GM23338 (cell line): ENCODE results near the gene KLHDC8B.

Experiments
- EZH2 ChIP-seq: fragments of 200-600 bp; sonication (generic); IDR thresholded peaks from one replicate; pipeline ENCODE4 v1.8.0; 2017; ENCODE audit warnings: antibody characterized with exemption, mild to moderate bottlenecking, low read depth; ENCODE audit not compliant: unreplicated experiment
- EZH2phosphoT487 ChIP-seq: fragments of 200-600 bp; sonication (generic); IDR thresholded peaks from one replicate; pipeline ENCODE4 v1.8.1; 2018; ENCODE audit warnings: antibody characterized with exemption; ENCODE audit not compliant: unreplicated experiment
- POLR2AphosphoS5 ChIP-seq: IDR thresholded peaks from 2 replicates; pipeline ENCODE4 v1.6.1; 2016; ENCODE audit warnings: antibody characterized with exemption, low read depth
- TF ChIP-seq, protein P1 (sequence below), 2 experiments: fragments of 200-600 bp in 1 of 2; sonication (generic) in 1 of 2; conservative IDR thresholded peaks; 2 replicates each; pipeline versions ENCODE4 v1.5.1 to v1.6.1; 2016 to 2017; ENCODE audit warnings: antibody characterized with exemption in 2 of 2, low read depth in 2 of 2, mild to moderate bottlenecking in 2 of 2, moderate library complexity in 1 of 2
- TF ChIP-seq, protein P2 (sequence below): IDR thresholded peaks from one replicate; pipeline ENCODE4 v1.6.1; 2018; ENCODE audit warnings: antibody characterized with exemption; ENCODE audit not compliant: unreplicated experiment

DNA sequence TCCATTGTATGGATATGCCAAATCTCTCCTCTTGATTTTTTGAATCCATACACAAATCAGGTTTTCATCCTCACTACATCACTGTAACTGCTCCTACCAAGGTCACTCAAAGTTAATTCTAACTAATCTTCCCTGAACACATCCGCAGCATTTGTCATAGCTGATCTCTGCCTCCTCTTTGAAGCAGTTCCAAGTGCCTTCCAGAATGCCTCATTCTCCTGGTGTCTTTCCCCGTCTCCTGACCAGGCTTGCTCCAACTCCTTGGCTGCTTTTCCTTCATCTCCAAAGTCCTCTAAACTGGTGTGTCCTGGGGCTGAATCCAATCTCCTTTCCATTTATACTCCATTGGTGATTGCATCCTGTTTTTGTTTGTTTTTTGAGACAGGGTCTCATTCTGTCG, 26.8 kb downstream of the KLHDC8B start:
- TF ChIP-seq, protein P1, sequence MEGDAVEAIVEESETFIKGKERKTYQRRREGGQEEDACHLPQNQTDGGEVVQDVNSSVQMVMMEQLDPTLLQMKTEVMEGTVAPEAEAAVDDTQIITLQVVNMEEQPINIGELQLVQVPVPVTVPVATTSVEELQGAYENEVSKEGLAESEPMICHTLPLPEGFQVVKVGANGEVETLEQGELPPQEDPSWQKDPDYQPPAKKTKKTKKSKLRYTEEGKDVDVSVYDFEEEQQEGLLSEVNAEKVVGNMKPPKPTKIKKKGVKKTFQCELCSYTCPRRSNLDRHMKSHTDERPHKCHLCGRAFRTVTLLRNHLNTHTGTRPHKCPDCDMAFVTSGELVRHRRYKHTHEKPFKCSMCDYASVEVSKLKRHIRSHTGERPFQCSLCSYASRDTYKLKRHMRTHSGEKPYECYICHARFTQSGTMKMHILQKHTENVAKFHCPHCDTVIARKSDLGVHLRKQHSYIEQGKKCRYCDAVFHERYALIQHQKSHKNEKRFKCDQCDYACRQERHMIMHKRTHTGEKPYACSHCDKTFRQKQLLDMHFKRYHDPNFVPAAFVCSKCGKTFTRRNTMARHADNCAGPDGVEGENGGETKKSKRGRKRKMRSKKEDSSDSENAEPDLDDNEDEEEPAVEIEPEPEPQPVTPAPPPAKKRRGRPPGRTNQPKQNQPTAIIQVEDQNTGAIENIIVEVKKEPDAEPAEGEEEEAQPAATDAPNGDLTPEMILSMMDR (conservative IDR thresholded peaks at IDR 0.05; ENCODE audit: low read depth in 2 of 2) = no peak
- TF ChIP-seq EZH2 (no peak), POLR2AphosphoS5 (no peak), EZH2phosphoT487 (no peak)
- TF ChIP-seq, protein P2, sequence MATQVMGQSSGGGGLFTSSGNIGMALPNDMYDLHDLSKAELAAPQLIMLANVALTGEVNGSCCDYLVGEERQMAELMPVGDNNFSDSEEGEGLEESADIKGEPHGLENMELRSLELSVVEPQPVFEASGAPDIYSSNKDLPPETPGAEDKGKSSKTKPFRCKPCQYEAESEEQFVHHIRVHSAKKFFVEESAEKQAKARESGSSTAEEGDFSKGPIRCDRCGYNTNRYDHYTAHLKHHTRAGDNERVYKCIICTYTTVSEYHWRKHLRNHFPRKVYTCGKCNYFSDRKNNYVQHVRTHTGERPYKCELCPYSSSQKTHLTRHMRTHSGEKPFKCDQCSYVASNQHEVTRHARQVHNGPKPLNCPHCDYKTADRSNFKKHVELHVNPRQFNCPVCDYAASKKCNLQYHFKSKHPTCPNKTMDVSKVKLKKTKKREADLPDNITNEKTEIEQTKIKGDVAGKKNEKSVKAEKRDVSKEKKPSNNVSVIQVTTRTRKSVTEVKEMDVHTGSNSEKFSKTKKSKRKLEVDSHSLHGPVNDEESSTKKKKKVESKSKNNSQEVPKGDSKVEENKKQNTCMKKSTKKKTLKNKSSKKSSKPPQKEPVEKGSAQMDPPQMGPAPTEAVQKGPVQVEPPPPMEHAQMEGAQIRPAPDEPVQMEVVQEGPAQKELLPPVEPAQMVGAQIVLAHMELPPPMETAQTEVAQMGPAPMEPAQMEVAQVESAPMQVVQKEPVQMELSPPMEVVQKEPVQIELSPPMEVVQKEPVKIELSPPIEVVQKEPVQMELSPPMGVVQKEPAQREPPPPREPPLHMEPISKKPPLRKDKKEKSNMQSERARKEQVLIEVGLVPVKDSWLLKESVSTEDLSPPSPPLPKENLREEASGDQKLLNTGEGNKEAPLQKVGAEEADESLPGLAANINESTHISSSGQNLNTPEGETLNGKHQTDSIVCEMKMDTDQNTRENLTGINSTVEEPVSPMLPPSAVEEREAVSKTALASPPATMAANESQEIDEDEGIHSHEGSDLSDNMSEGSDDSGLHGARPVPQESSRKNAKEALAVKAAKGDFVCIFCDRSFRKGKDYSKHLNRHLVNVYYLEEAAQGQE = no peak
